Karpas-422 (cell line): ENCODE results near the gene HDAC3. TPM values are rescaled to one million over a fixed set of nuclear protein-coding genes. Genes with fewer than 3 reads are reported as not detected.

Experiments used
- DNase-seq: peaks from one replicate; pipeline ENCODE4 v3.0.0-alpha.2; 2015
- H2AFZ ChIP-seq: fragments of 200-600 bp; sonication (generic); 2 replicates; pipeline ENCODE4 v1.6.1; 2014; ENCODE audit warnings: antibody characterized with exemption, low read length, mixed read lengths
- H3K27ac ChIP-seq: fragments of 200-600 bp; sonication (generic); 2 replicates; pipeline ENCODE4 v1.5.1; 2014; ENCODE audit warnings: mild to moderate bottlenecking, low read length, moderate library complexity
- H3K27me3 ChIP-seq: fragments of 200-600 bp; sonication (generic); 2 replicates; pipeline ENCODE4 v1.6.1; 2014; ENCODE audit warnings: low read length, mixed read lengths
- H3K36me3 ChIP-seq: fragments of 200-600 bp; sonication (generic); 2 replicates; pipeline ENCODE4 v1.6.1; 2014; ENCODE audit warnings: low read length, mixed read lengths; ENCODE audit not compliant: insufficient read depth
- H3K4me1 ChIP-seq: fragments of 200-600 bp; sonication (generic); 2 replicates; pipeline ENCODE4 v1.6.1; 2014; ENCODE audit warnings: mild to moderate bottlenecking, low read length, mixed read lengths
- H3K4me2 ChIP-seq: fragments of 200-600 bp; sonication (generic); 2 replicates; pipeline ENCODE4 v1.6.1; 2014; ENCODE audit warnings: low read length, low read depth, mild to moderate bottlenecking; ENCODE audit not compliant: poor library complexity, severe bottlenecking
- H3K4me3 ChIP-seq: fragments of 200-600 bp; sonication (generic); 2 replicates; pipeline ENCODE4 v1.5.1; 2014; ENCODE audit warnings: mild to moderate bottlenecking, antibody characterized with exemption, low read length, mixed read lengths
- H3K79me2 ChIP-seq: fragments of 200-600 bp; sonication (generic); 2 replicates; pipeline ENCODE4 v1.6.1; 2014; ENCODE audit warnings: mild to moderate bottlenecking, low read length, mixed read lengths
- H3K9ac ChIP-seq: fragments of 200-600 bp; sonication (generic); 2 replicates; pipeline ENCODE4 v1.6.0; 2014; ENCODE audit warnings: low read length
- H3K9me2 ChIP-seq: fragments of 200-600 bp; sonication (generic), shearing (Covaris generic); replicated peaks from 2 replicates; pipeline ENCODE4 v1.6.0; 2014; ENCODE audit warnings: mild to moderate bottlenecking, low read length, moderate library complexity; ENCODE audit not compliant: insufficient read depth
- H3K9me3 ChIP-seq: fragments of 300-700, 200-600 bp; sonication (generic); 2 replicates; pipeline ENCODE4 v1.6.1; 2014; ENCODE audit warnings: low read length, mixed read lengths
- H4K20me1 ChIP-seq: fragments of 200-600 bp; sonication (generic); 2 replicates; pipeline ENCODE4 v1.6.1; 2014; ENCODE audit warnings: mild to moderate bottlenecking, antibody characterized with exemption, low read length, low read depth; ENCODE audit not compliant: insufficient read depth
- total RNA-seq: library from RNA; depleted of rRNA; stranded (reverse); fragments of >200 nt; shearing (Covaris generic); gene quantifications from 2 replicates; pipeline ENCODE4 v1.2.3, GENCODE V29; 2014; ENCODE audit warnings: low replicate concordance

The HDAC3 gene
- total RNA-seq, 1 experiment from 2014 or later, result 128 TPM

GRCh38 chr5:141675672-141676071 lies 39.0 kb upstream of the HDAC3 start:
- no peaks in the 10 kb centered on the region for H3K79me2 ChIP-seq
- no peaks in the 10 kb centered on the region for H4K20me1 ChIP-seq
- H3K36me3 ChIP-seq, result no peaks in the 10 kb centered on the region
- no peak overlapping the region for H3K4me2 ChIP-seq
- no peaks in the 10 kb centered on the region for H3K9me3 ChIP-seq
- H3K4me1 ChIP-seq, result no peaks in the 10 kb centered on the region
- H3K27ac ChIP-seq, result no peak overlapping the region
- no peak overlapping the region for H2AFZ ChIP-seq
- H3K27me3 ChIP-seq, result no peaks in the 10 kb centered on the region
- H3K9me2 ChIP-seq, result no peaks in the 10 kb centered on the region
- DNase-seq, result no peak
- H3K9ac ChIP-seq, result no peak overlapping the region
- no peak overlapping the region for H3K4me3 ChIP-seq

- no peaks in the 10 kb centered on the region for H3K9me2 ChIP-seq
- H3K4me3 ChIP-seq, result no peak overlapping the region
- no peaks in the 10 kb centered on the region for H3K36me3 ChIP-seq
- no peak for DNase-seq
- H4K20me1 ChIP-seq, result no peaks in the 10 kb centered on the region
- H3K4me1 ChIP-seq, result no peaks in the 10 kb centered on the region
- no peak overlapping the region for H3K27ac ChIP-seq
- no peaks in the 10 kb centered on the region for H3K79me2 ChIP-seq
- no peak overlapping the region for H2AFZ ChIP-seq
- H3K9me3 ChIP-seq, result no peaks in the 10 kb centered on the region
- H3K9ac ChIP-seq, result no peak overlapping the region
- no peak overlapping the region for H3K4me2 ChIP-seq
- H3K27me3 ChIP-seq, result no peaks in the 10 kb centered on the region
Measured at GRCh38 chr5:141674747-141675146, 38.1 kb upstream of the HDAC3 start.

- Histone ChIP-seq H3K9ac (no peak overlapping the region), H3K36me3 (no peaks in the 10 kb centered on the region), H3K4me2 (no peak overlapping the region), H3K4me1 (no peaks in the 10 kb centered on the region), H2AFZ (no peak overlapping the region), H3K27ac (no peak overlapping the region), H3K4me3 (no peak overlapping the region), H3K9me3 (no peaks in the 10 kb centered on the region), H3K9me2 (no peaks in the 10 kb centered on the region), H3K79me2 (no peaks in the 10 kb centered on the region), H3K27me3 (no peaks in the 10 kb centered on the region), H4K20me1 (no peaks in the 10 kb centered on the region)
- DNase-seq, result no peak
Measured at GRCh38 chr5:141672841-141673813, 36.5 kb upstream of the HDAC3 start.

- Histone ChIP-seq H3K4me3 (no peak overlapping the region), H4K20me1 (no peaks in the 10 kb centered on the region), H3K27me3 (no peaks in the 10 kb centered on the region), H2AFZ (no peak overlapping the region), H3K4me2 (no peak overlapping the region), H3K36me3 (no peaks in the 10 kb centered on the region), H3K9ac (no peak overlapping the region), H3K9me2 (no peaks in the 10 kb centered on the region), H3K79me2 (no peaks in the 10 kb centered on the region), H3K4me1 (no peaks in the 10 kb centered on the region), H3K9me3 (no peaks in the 10 kb centered on the region), H3K27ac (no peak overlapping the region)
- no peak for DNase-seq
Measured at GRCh38 chr5:141672071-141672840, 35.6 kb upstream of the HDAC3 start.

- Histone ChIP-seq H3K4me3 (no peak overlapping the region), H3K9me3 (no peaks in the 10 kb centered on the region), H3K36me3 (no peaks in the 10 kb centered on the region), H3K9ac (no peak overlapping the region), H3K4me2 (no peak overlapping the region), H3K27ac (no peak overlapping the region), H4K20me1 (no peaks in the 10 kb centered on the region), H3K9me2 (no peaks in the 10 kb centered on the region), H3K79me2 (no peaks in the 10 kb centered on the region), H2AFZ (no peak overlapping the region), H3K27me3 (no peaks in the 10 kb centered on the region), H3K4me1 (peaks cover 4% of the 10 kb centered on the region)
- DNase-seq, result no peak
Measured at GRCh38 chr5:141669520-141669919, 32.9 kb upstream of the HDAC3 start.

GRCh38 chr5:141668601-141669265 lies 32.1 kb upstream of the HDAC3 start:
- Histone ChIP-seq H3K4me1 (peaks cover 4% of the 10 kb centered on the region), H3K9me2 (no peaks in the 10 kb centered on the region), H4K20me1 (no peaks in the 10 kb centered on the region), H3K27ac (no peak overlapping the region), H3K4me3 (no peak overlapping the region), H2AFZ (no peak overlapping the region), H3K9ac (no peak overlapping the region), H3K79me2 (no peaks in the 10 kb centered on the region), H3K9me3 (no peaks in the 10 kb centered on the region), H3K4me2 (no peak overlapping the region), H3K36me3 (no peaks in the 10 kb centered on the region), H3K27me3 (no peaks in the 10 kb centered on the region)
- no peak for DNase-seq

GRCh38 chr5:141665995-141666940 lies 29.6 kb upstream of the HDAC3 start:
- H3K4me1 ChIP-seq, result peaks cover 4% of the 10 kb centered on the region
- H3K9me3 ChIP-seq, result no peaks in the 10 kb centered on the region
- H3K27me3 ChIP-seq, result no peaks in the 10 kb centered on the region
- H2AFZ ChIP-seq, result no peak overlapping the region
- no peaks in the 10 kb centered on the region for H4K20me1 ChIP-seq
- H3K36me3 ChIP-seq, result no peaks in the 10 kb centered on the region
- no peak overlapping the region for H3K4me2 ChIP-seq
- no peak for DNase-seq
- no peak overlapping the region for H3K27ac ChIP-seq
- no peak overlapping the region for H3K9ac ChIP-seq
- H3K79me2 ChIP-seq, result no peaks in the 10 kb centered on the region
- no peaks in the 10 kb centered on the region for H3K9me2 ChIP-seq
- H3K4me3 ChIP-seq, result no peak overlapping the region
